ENCODE data around the gene PAPOLA.

DNA sequence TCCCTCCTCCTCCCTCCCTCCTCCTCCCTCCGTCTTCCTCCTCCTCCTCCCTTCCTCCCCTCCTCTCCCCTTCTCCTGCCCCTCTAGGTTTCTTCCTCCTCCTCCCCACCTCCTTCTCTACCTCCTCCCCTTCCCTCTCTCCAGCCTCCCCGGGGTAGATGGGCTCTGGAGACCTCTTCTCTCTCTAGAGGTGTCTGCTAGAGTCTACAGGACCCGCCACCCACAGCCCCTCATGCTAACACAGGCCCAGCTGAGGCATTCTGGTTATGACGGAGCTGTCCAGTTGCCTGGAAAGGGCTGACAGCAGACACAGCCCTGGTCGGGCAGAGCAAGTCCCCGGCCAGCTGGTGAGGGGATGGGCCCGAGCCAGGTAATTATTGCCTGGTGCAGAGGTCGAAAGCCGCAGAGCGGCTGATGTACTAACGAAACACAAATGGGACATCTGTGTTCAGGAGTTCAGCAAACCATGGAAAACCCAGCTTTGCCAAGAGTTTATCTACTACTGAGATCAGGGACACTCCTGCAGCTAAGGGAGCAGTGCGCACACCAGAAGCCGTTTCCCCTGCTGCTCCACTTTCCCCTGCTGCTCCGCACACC lies 96.2 kb downstream of the PAPOLA start:
- TF ChIP-seq, protein P1, sequence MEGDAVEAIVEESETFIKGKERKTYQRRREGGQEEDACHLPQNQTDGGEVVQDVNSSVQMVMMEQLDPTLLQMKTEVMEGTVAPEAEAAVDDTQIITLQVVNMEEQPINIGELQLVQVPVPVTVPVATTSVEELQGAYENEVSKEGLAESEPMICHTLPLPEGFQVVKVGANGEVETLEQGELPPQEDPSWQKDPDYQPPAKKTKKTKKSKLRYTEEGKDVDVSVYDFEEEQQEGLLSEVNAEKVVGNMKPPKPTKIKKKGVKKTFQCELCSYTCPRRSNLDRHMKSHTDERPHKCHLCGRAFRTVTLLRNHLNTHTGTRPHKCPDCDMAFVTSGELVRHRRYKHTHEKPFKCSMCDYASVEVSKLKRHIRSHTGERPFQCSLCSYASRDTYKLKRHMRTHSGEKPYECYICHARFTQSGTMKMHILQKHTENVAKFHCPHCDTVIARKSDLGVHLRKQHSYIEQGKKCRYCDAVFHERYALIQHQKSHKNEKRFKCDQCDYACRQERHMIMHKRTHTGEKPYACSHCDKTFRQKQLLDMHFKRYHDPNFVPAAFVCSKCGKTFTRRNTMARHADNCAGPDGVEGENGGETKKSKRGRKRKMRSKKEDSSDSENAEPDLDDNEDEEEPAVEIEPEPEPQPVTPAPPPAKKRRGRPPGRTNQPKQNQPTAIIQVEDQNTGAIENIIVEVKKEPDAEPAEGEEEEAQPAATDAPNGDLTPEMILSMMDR (IDR thresholded peaks at IDR 0.05): no peak
- TF ChIP-seq POLR2AphosphoS5 (IDR thresholded peaks at IDR 0.05): no peak

Data from gastroesophageal sphincter (tissue), 3 donors.